CD4-positive, alpha-beta T cell (primary cell): ENCODE data around the gene PDE4C. TPM values are rescaled to one million over a fixed set of nuclear protein-coding genes. Genes with fewer than 3 reads are reported as not detected.

Experiments used
- ATAC-seq: fragments of 200-7000 bp; cut with Tn5 transposase; one replicate; pipeline ENCODE4 v1.10.0; 2022; ENCODE audit warnings: mild to moderate bottlenecking; ENCODE audit not compliant: poor library complexity
- CTCF ChIA-PET: fragments of 350-600 bp; sonication (Branson Sonifier 250); formaldehyde crosslinking; loops from one replicate; lab custom pipeline; 2021; ENCODE audit warnings: antibody characterized with exemption, inconsistent platforms; lab: Charles Lee
- POLR2A ChIA-PET: fragments of 350-600 bp; sonication (Branson Sonifier 250); formaldehyde crosslinking; loops from one replicate; lab custom pipeline; 2021; ENCODE audit warnings: antibody characterized with exemption, inconsistent platforms; lab: Charles Lee
- DNase-seq, 14 experiments: peaks; one replicate each; pipeline ENCODE4 v3.0.0-alpha.2; 2013 to 2020; ENCODE audit warnings: mixed read lengths in 2 of 14
- H3K27ac ChIP-seq, 2 donors: one replicate each; pipeline versions ENCODE4 v1.5.1 to v1.7.0; 2013; ENCODE audit warnings: low read length in 2 of 2, low read depth in 1 of 2, mild to moderate bottlenecking in 1 of 2
- H3K27me3 ChIP-seq, 2 experiments: 1 replicate in 1 of 2; 2 replicates in 1 of 2; pipeline versions ENCODE4 v1.6.1 to v1.7.0; 2013; ENCODE audit warnings: low read length in 2 of 2, control low read depth in 1 of 2, mild to moderate bottlenecking in 1 of 2, moderate library complexity in 1 of 2; ENCODE audit not compliant: insufficient read depth in 2 of 2, control insufficient read depth in 1 of 2
- H3K36me3 ChIP-seq: one replicate; pipeline ENCODE4 v1.6.1; 2013; ENCODE audit warnings: low read length, control low read depth; ENCODE audit not compliant: insufficient read depth
- H3K4me1 ChIP-seq: one replicate; pipeline ENCODE4 v1.6.1; 2013; ENCODE audit warnings: low read length, control low read depth; ENCODE audit not compliant: insufficient read depth
- H3K4me3 ChIP-seq: one replicate; pipeline ENCODE4 v1.5.1; 2013; ENCODE audit warnings: mild to moderate bottlenecking, low read length, moderate library complexity
- H3K9me3 ChIP-seq, 2 experiments: 1 replicate in 1 of 2; 2 replicates in 1 of 2; pipeline versions ENCODE4 v1.6.1 to v1.7.0; 2013; ENCODE audit warnings: low read length in 2 of 2, mild to moderate bottlenecking in 2 of 2, control low read depth in 1 of 2, moderate library complexity in 1 of 2; ENCODE audit not compliant: control insufficient read depth in 1 of 2, insufficient read depth in 1 of 2
- H3K27ac Mint-ChIP-seq: one replicate; pipeline ENCODE4 v1.8.0; 2020; ENCODE audit warnings: mixed read lengths
- H3K27me3 Mint-ChIP-seq: one replicate; pipeline ENCODE4 v1.8.0; 2021; ENCODE audit warnings: mixed read lengths
- H3K36me3 Mint-ChIP-seq: one replicate; pipeline ENCODE4 v1.8.0; 2021; ENCODE audit warnings: low read depth, mixed read lengths
- H3K4me1 Mint-ChIP-seq: one replicate; pipeline ENCODE4 v1.8.0; 2021; ENCODE audit warnings: low read depth, mixed read lengths
- H3K4me3 Mint-ChIP-seq: one replicate; pipeline ENCODE4 v1.8.0; 2020; ENCODE audit warnings: mild to moderate bottlenecking, mixed read lengths
- H3K9me3 Mint-ChIP-seq: one replicate; pipeline ENCODE4 v1.8.0; 2020; ENCODE audit warnings: mixed read lengths
- CTCF ChIP-seq: fragments of 200-600 bp; IDR thresholded peaks from one replicate; pipeline ENCODE4 v1.8.0; 2022; ENCODE audit warnings: antibody characterized with exemption, mild to moderate bottlenecking
- intact Hi-C, 2 experiments: fragments of 100-400 bp; cut with DNase I in 1 of 2; cut with micrococcal nuclease in 1 of 2; formaldehyde crosslinking; loops; one replicate each; pipeline versions ENCODE4 v1.15.1 to v1.9.0; 2023 to 2025; cut with DNase I, micrococcal nuclease
- total RNA-seq, 174 experiments: library from RNA in 2 of 174; stranded (reverse) in 2 of 174; gene quantifications; one replicate each; pipeline ENCODE4 v1.2.3 and lab custom pipeline; 2021 to 2026

PDE4C gene
- total RNA-seq, 2 experiments from 2014 or later, result not detected

- DNase-seq (peak in 2 of 14 experiments; percentile 17 to 44), ATAC-seq (no peak)
- TF ChIP-seq CTCF, result no peak
- CTCF ChIA-PET, result no interaction called here
- peaks cover 44% of the 10 kb centered on the region for H3K36me3 ChIP-seq
- Mint-ChIP-seq H3K27me3 (no peaks in the 10 kb centered on the region), H3K36me3 (peaks cover 29% of the 10 kb centered on the region), H3K4me1 (peaks cover 10% of the 10 kb centered on the region), H3K27ac (no peak overlapping the region), H3K4me3 (no peak overlapping the region), H3K9me3 (no peaks in the 10 kb centered on the region)
- no peaks in the 10 kb centered on the region for H3K9me3 ChIP-seq
- H3K27me3 ChIP-seq, result no peaks in the 10 kb centered on the region
- H3K27ac ChIP-seq, result no peak overlapping the region
- no peak overlapping the region for H3K4me3 ChIP-seq
- POLR2A ChIA-PET, result interaction anchor here (0.7 kb wide), 1 partner anchor 14 kb away, joined by 5 read pairs; no protein-coding TSS in a partner anchor
- intact Hi-C loops, result no loop called here
- peaks cover 17% of the 10 kb centered on the region for H3K4me1 ChIP-seq
These were observed 38.8 kb upstream of the PDE4C start for GRCh38 chr19:18264971-18265540.

- intact Hi-C loops, result no loop called here
- no peaks in the 10 kb centered on the region for H3K9me3 ChIP-seq
- DNase-seq (no peak), ATAC-seq (no peak)
- Mint-ChIP-seq H3K4me1 (peaks cover 10% of the 10 kb centered on the region), H3K4me3 (no peak overlapping the region), H3K27ac (no peak overlapping the region), H3K9me3 (no peaks in the 10 kb centered on the region), H3K27me3 (no peaks in the 10 kb centered on the region), H3K36me3 (peaks cover 29% of the 10 kb centered on the region)
- no peak overlapping the region for H3K4me3 ChIP-seq
- TF ChIP-seq CTCF, result no peak
- CTCF ChIA-PET, result no interaction called here
- peaks cover 17% of the 10 kb centered on the region for H3K4me1 ChIP-seq
- no peaks in the 10 kb centered on the region for H3K27me3 ChIP-seq
- POLR2A ChIA-PET, result interaction anchor here (0.7 kb wide), 1 partner anchor 15 kb away, joined by 5 read pairs; no protein-coding TSS in a partner anchor
- peaks cover 43% of the 10 kb centered on the region for H3K36me3 ChIP-seq
- no peak overlapping the region for H3K27ac ChIP-seq
These were observed 38.1 kb upstream of the PDE4C start for GRCh38 chr19:18264137-18264854.

GRCh38 chr19:18263324-18264136 is 37.3 kb upstream of the PDE4C start:
- Histone ChIP-seq H3K27ac (no peak overlapping the region), H3K27me3 (no peaks in the 10 kb centered on the region), H3K36me3 (peaks cover 37% of the 10 kb centered on the region), H3K4me1 (peaks cover 17% of the 10 kb centered on the region), H3K9me3 (no peaks in the 10 kb centered on the region), H3K4me3 (no peak overlapping the region)
- no peak for ATAC-seq
- peak in 1 of 14 experiments; percentile 41 for DNase-seq
- CTCF ChIA-PET, result interaction anchor here (1.1 kb wide), 1 partner anchor 12 kb away, joined by 3 read pairs; no protein-coding TSS in a partner anchor
- POLR2A ChIA-PET, result interaction anchor here (0.6 kb wide), 1 partner anchor 64 kb away, joined by 3 read pairs; no protein-coding TSS in a partner anchor
- peaks cover 10% of the 10 kb centered on the region for H3K4me1 Mint-ChIP-seq
- TF ChIP-seq CTCF, result no peak
- H3K36me3 Mint-ChIP-seq, result peaks cover 25% of the 10 kb centered on the region
- H3K9me3 Mint-ChIP-seq, result no peaks in the 10 kb centered on the region
- H3K27me3 Mint-ChIP-seq, result no peaks in the 10 kb centered on the region
- no peak overlapping the region for H3K4me3 Mint-ChIP-seq
- no peak overlapping the region for H3K27ac Mint-ChIP-seq
- intact Hi-C loops, result no loop called here
